GM19372 (cell line): Measurements from ENCODE around the gene FUCA2.

ENCODE experiments used
- ATAC-seq: cut with Tn5 transposase; IDR thresholded peaks from one replicate; pipeline ENCODE4 v1.9.1; 2021; ENCODE audit warnings: mild to moderate bottlenecking, low read depth, moderate library complexity; ENCODE audit not compliant: unreplicated experiment

FUCA2 gene

GRCh38 chr6:143510991-143511891 lies at the start of gene FUCA2:
FUCA2 (minus strand) TSS chr6:143511720; CDS start chr6:143511634, 86 bp downstream.
- ATAC-seq, result peak; percentile 64

GRCh38 chr6:143561105-143561704 lies 49.7 kb upstream of the FUCA2 start:
- ATAC-seq, result no peak

GRCh38 chr6:143559051-143559660 lies 47.6 kb upstream of the FUCA2 start:
- no peak for ATAC-seq

GRCh38 chr6:143556529-143556928 lies 45.0 kb upstream of the FUCA2 start:
- no peak for ATAC-seq

GRCh38 chr6:143555582-143555981 lies 44.1 kb upstream of the FUCA2 start:
- ATAC-seq, result no peak

- ATAC-seq, result no peak
Observed at GRCh38 chr6:143555071-143555492, 43.6 kb upstream of the FUCA2 start.

- no peak for ATAC-seq
Observed at GRCh38 chr6:143553337-143553736, 41.8 kb upstream of the FUCA2 start.

- ATAC-seq, result no peak
Observed at GRCh38 chr6:143549949-143550268, 38.4 kb upstream of the FUCA2 start.

GRCh38 chr6:143549221-143549948 lies 37.9 kb upstream of the FUCA2 start:
- no peak for ATAC-seq

- ATAC-seq, result no peak
Observed at GRCh38 chr6:143546599-143546998, 35.1 kb upstream of the FUCA2 start.

GRCh38 chr6:143545976-143546547 lies 34.5 kb upstream of the FUCA2 start:
- no peak for ATAC-seq

- no peak for ATAC-seq
Observed at GRCh38 chr6:143545165-143545564, 33.6 kb upstream of the FUCA2 start.

GRCh38 chr6:143544011-143544696 lies 32.6 kb upstream of the FUCA2 start:
- ATAC-seq, result no peak

- ATAC-seq, result no peak
Observed at GRCh38 chr6:143543435-143543834, 31.9 kb upstream of the FUCA2 start.

- ATAC-seq, result no peak
Observed at GRCh38 chr6:143542888-143543287, 31.4 kb upstream of the FUCA2 start.

GRCh38 chr6:143540192-143540591 lies 28.7 kb upstream of the FUCA2 start:
- no peak for ATAC-seq

- ATAC-seq, result no peak
Observed at GRCh38 chr6:143539734-143540133, 28.2 kb upstream of the FUCA2 start.

- ATAC-seq, result no peak
Observed at GRCh38 chr6:143539106-143539505, 27.6 kb upstream of the FUCA2 start.

GRCh38 chr6:143538374-143538773 lies 26.9 kb upstream of the FUCA2 start:
- ATAC-seq, result no peak
